ENCODE measurements around the gene ACTL6B. TPM values are rescaled to one million over a fixed set of nuclear protein-coding genes. Genes with fewer than 3 reads are reported as not detected.
A peak's percentile ranks its signal among the peaks of the same experiment; 100 is the strongest.

ACTL6B gene
- total and polyA plus RNA-seq, 2 of the 13 experiments (the other 11 are each of a cell fraction or from before 2014, with no cell fraction given): not detected

DNA sequence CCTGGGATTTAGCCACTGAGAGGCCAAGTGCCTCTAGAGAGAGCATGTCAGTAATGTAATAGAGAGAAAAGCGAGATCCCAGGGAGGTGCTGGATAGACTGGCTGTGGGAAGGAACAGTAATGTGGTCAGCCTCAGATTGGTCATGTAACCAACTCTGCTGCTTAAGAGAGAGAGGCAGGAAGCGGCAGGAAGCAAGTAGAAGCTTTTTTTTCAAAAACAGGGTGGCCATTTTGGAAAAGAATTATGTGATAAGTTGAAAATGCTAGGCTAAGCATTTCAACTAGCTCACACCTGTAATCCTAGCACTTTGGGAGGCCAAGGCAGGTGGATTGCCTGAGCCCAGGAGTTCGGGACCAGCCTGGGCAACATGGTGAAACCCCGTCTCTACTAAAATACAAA lies 57.8 kb downstream of the ACTL6B start:
- CTCF ChIA-PET (ENCODE audit: low intra/inter-chr PET ratio, low total read pairs): no interaction called here
- WGBS (ENCODE audit: low lambda C conversion rate): 76% methylated on average over 4 of the region's 4 CpGs

DNA sequence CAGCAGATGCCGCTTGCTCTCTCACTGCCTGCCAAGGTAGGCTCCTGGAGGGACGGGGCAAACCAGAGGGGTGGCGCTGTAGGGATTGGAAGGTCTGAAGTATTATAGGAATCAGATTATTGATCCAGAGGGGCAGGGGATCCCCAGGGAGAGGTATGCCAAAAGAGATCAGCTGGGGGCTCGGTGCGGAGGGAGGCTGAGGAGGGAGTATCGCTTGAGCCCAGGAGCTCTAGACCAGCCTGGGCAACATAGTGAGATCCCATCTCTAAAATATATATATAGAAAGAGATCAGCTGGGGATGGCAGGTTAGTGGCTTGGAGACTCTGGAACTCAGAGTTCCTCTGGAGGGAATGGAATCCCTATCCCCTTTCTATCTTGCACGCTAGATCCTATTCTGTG lies 61.1 kb downstream of the ACTL6B start:
- ChIA-PET POLR2A (interaction anchor here (1.6 kb wide), 1 partner anchor 9 kb away, joined by 8 read pairs; the partner anchor contains the start of genes FBXO24 and LRCH4), CTCF (ENCODE audit: low intra/inter-chr PET ratio, low total read pairs) (no interaction called here)
- Histone ChIP-seq H3K9ac (ENCODE audit: insufficient read depth, low read depth, low read length) (no peak overlapping the region), H3K4me2 (ENCODE audit: low read depth, low read length) (no peak overlapping the region), H3K9me3 (ENCODE audit: low read length) (no peaks in the 10 kb centered on the region), H3K27ac (ENCODE audit: extremely low read length, insufficient read depth, low read length) (no peak overlapping the region), H3K79me2 (ENCODE audit: insufficient read depth, low read length) (no peaks in the 10 kb centered on the region), H3K36me3 (replicated peaks in 1 of 2; ENCODE audit: control insufficient read depth in 1 of 2, insufficient read depth in 2 of 2, low read length in 2 of 2) (no peaks in the 10 kb centered on the region), H3K4me1 (ENCODE audit: insufficient read depth, low read length) (peaks cover 23% of the 10 kb centered on the region), H2AFZ (ENCODE audit: low read length) (no peak overlapping the region), H3K4me3 (replicated peaks in 1 of 3; ENCODE audit: insufficient read depth in 1 of 3, low read depth in 2 of 3, low read length in 3 of 3) (no peak overlapping the region), H3K27me3 (ENCODE audit: control insufficient read depth in 1 of 2, insufficient read depth in 2 of 2, low read length in 2 of 2) (peaks cover 2 to 17% of the 10 kb centered on the region in 2 experiments; a peak in 3 of 5 replicates), H4K20me1 (ENCODE audit: insufficient read depth, low read length) (no peaks in the 10 kb centered on the region)
- TF ChIP-seq ZNF232 (CRISPR knock-in tag; IDR thresholded peaks at IDR 0.05; ENCODE audit: borderline replicate concordance) (no peak), ZNF33B (CRISPR knock-in tag; IDR thresholded peaks at IDR 0.05) (no peak), ZNF782 (CRISPR knock-in tag; IDR thresholded peaks at IDR 0.05; ENCODE audit: borderline replicate concordance) (no peak), ATF1 (CRISPR knock-in tag; IDR thresholded peaks at IDR 0.05) (no peak), SNRNP70 (IDR thresholded peaks at IDR 0.05; ENCODE audit: low read depth, low read length) (no peak)
- TF ChIP-seq, protein P1, sequence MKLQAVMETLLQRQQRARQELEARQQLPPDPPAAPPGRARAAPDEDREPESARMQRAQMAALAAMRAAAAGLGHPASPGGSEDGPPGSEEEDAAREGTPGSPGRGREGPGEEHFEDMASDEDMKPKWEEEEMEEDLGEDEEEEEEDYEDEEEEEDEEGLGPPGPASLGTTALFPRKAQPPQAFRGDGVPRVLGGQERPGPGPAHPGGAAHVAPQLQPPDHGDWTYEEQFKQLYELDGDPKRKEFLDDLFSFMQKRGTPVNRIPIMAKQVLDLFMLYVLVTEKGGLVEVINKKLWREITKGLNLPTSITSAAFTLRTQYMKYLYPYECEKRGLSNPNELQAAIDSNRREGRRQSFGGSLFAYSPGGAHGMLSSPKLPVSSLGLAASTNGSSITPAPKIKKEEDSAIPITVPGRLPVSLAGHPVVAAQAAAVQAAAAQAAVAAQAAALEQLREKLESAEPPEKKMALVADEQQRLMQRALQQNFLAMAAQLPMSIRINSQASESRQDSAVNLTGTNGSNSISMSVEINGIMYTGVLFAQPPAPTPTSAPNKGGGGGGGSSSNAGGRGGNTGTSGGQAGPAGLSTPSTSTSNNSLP (IDR thresholded peaks at IDR 0.05; ENCODE audit: low read depth, low read length): no peak
- TF ChIP-seq, protein P2, sequence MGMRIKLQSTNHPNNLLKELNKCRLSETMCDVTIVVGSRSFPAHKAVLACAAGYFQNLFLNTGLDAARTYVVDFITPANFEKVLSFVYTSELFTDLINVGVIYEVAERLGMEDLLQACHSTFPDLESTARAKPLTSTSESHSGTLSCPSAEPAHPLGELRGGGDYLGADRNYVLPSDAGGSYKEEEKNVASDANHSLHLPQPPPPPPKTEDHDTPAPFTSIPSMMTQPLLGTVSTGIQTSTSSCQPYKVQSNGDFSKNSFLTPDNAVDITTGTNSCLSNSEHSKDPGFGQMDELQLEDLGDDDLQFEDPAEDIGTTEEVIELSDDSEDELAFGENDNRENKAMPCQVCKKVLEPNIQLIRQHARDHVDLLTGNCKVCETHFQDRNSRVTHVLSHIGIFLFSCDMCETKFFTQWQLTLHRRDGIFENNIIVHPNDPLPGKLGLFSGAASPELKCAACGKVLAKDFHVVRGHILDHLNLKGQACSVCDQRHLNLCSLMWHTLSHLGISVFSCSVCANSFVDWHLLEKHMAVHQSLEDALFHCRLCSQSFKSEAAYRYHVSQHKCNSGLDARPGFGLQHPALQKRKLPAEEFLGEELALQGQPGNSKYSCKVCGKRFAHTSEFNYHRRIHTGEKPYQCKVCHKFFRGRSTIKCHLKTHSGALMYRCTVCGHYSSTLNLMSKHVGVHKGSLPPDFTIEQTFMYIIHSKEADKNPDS (CRISPR knock-in tag; IDR thresholded peaks at IDR 0.05): no peak
- no TSS peak for BruUV-seq (replicated peaks)
- intact Hi-C loops (cut with micrococcal nuclease; ENCODE audit: unreplicated experiment): no loop called here
- FAIRE-seq (no peak), ATAC-seq (no peak), DNase-seq (ENCODE audit: low spot score) (no peak)
- WGBS (ENCODE audit: low lambda C conversion rate): 69% methylated on average over 7 of the region's 7 CpGs
- in situ Hi-C loops (cut with HindIII; ENCODE audit: extremely low pct_ligation_motif_present, low pct_unique_long_range_greater_than_20kb): no loop called here

More for the DNA sequence above, 57.8 kb downstream of the ACTL6B start:
- H3K4me1 ChIP-seq (ENCODE audit: insufficient read depth, low read length): peaks cover 44% of the 10 kb centered on the region
- H2AFZ ChIP-seq (ENCODE audit: low read length): no peak overlapping the region
- BruUV-seq (replicated peaks): no TSS peak
- in situ Hi-C loops (cut with HindIII; ENCODE audit: extremely low pct_ligation_motif_present, low pct_unique_long_range_greater_than_20kb) (no loop called here), intact Hi-C loops (cut with micrococcal nuclease; ENCODE audit: unreplicated experiment) (no loop called here)
- H3K4me2 ChIP-seq (ENCODE audit: low read depth, low read length): no peak overlapping the region
- no peak for DNase-seq (ENCODE audit: low spot score)
- H3K27ac ChIP-seq (ENCODE audit: extremely low read length, insufficient read depth, low read length): no peak overlapping the region
- H3K79me2 ChIP-seq (ENCODE audit: insufficient read depth, low read length): no peaks in the 10 kb centered on the region
- no peak overlapping the region for H3K4me3 ChIP-seq (replicated peaks in 1 of 3; ENCODE audit: insufficient read depth in 1 of 3, low read depth in 2 of 3, low read length in 3 of 3)
- ATAC-seq: no peak
- FAIRE-seq: no peak
- no peaks in the 10 kb centered on the region for H4K20me1 ChIP-seq (ENCODE audit: insufficient read depth, low read length)
- POLR2A ChIA-PET: interaction anchor here (1.4 to 3.3 kb wide), 2 partner anchors 12 to 14 kb away, joined by 3 to 19 read pairs; partner anchors contain the start of genes FBXO24, LRCH4 and MOSPD3
- TF ChIP-seq, protein P3, sequence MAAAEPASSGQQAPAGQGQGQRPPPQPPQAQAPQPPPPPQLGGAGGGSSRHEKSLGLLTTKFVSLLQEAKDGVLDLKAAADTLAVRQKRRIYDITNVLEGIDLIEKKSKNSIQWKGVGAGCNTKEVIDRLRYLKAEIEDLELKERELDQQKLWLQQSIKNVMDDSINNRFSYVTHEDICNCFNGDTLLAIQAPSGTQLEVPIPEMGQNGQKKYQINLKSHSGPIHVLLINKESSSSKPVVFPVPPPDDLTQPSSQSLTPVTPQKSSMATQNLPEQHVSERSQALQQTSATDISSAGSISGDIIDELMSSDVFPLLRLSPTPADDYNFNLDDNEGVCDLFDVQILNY (CRISPR knock-in tag; conservative IDR thresholded peaks at IDR 0.05): no peak
- TF ChIP-seq ZNF350 (CRISPR knock-in tag; IDR thresholded peaks at IDR 0.05; ENCODE audit: borderline replicate concordance, low read depth): no peak
- TF ChIP-seq FOXO1 (CRISPR knock-in tag; IDR thresholded peaks at IDR 0.05): no peak
- TF ChIP-seq FOXK2 (IDR thresholded peaks at IDR 0.05): no peak
- TF ChIP-seq MAFK (conservative IDR thresholded peaks at IDR 0.05 in 1 of 2, IDR thresholded peaks at IDR 0.05 in 1 of 2; ENCODE audit: low read length in 2 of 2): peak; percentile 25 to 51; a peak in 2 of 4 replicates
- TF ChIP-seq PHF5A (CRISPR knock-in tag; IDR thresholded peaks at IDR 0.05; ENCODE audit: low read depth, unreplicated experiment): no peak
- H3K36me3 ChIP-seq (replicated peaks in 1 of 2; ENCODE audit: control insufficient read depth in 1 of 2, insufficient read depth in 2 of 2, low read length in 2 of 2): no peaks in the 10 kb centered on the region
- H3K27me3 ChIP-seq (ENCODE audit: control insufficient read depth in 1 of 2, insufficient read depth in 2 of 2, low read length in 2 of 2): peaks cover 2 to 9% of the 10 kb centered on the region in 2 experiments; a peak in 1 of 5 replicates
- no peak overlapping the region for H3K9ac ChIP-seq (ENCODE audit: insufficient read depth, low read depth, low read length)
- H3K9me3 ChIP-seq (ENCODE audit: low read length): no peaks in the 10 kb centered on the region
